A673 (cell line): Measurements from ENCODE around the gene PAX7. TPM values are rescaled to one million over a fixed set of nuclear protein-coding genes. Genes with fewer than 3 reads are reported as not detected.

Source experiments
- BruUV-seq: library from RNA; stranded (reverse); fragments of 400-500 nt; replicated peaks from 2 replicates; lab custom pipeline; 2021; lab: Mats Ljungman, UMichigan
- CTCF ChIA-PET: fragments of 300-600 bp; sonication (Branson Sonifier 250); formaldehyde crosslinking; loops from one replicate; lab custom pipeline; 2022; ENCODE audit warnings: antibody characterized with exemption; lab: Charles Lee
- POLR2A ChIA-PET: fragments of 300-600 bp; sonication (Branson Sonifier 250); formaldehyde crosslinking; loops from one replicate; lab custom pipeline; 2022; ENCODE audit warnings: antibody characterized with exemption; ENCODE audit not compliant: low non-redundant PET; lab: Charles Lee
- DNase-seq: peaks from one replicate; pipeline ENCODE4 v3.0.0-alpha.2; 2015; ENCODE audit warnings: low spot score
- H3K27ac ChIP-seq: fragments of 200-600 bp; sonication (generic); 2 replicates; pipeline ENCODE4 v1.5.1; 2016; ENCODE audit warnings: mixed run types, low read depth, mild to moderate bottlenecking, mixed read lengths, antibody characterized with exemption, low read length; ENCODE audit not compliant: poor library complexity, severe bottlenecking
- H3K27me3 ChIP-seq: fragments of 200-600 bp; sonication (generic); replicated peaks from 2 replicates; pipeline ENCODE4 v1.6.1; 2017; ENCODE audit warnings: mixed run types, low read depth, mild to moderate bottlenecking, mixed read lengths, antibody characterized with exemption, low read length; ENCODE audit not compliant: insufficient read depth, poor library complexity
- H3K36me3 ChIP-seq: fragments of 200-600 bp; sonication (generic); 2 replicates; pipeline ENCODE4 v1.6.1; 2016; ENCODE audit warnings: mixed run types, mild to moderate bottlenecking, mixed read lengths, antibody characterized with exemption, low read length; ENCODE audit not compliant: insufficient read depth, poor library complexity, severe bottlenecking
- H3K4me1 ChIP-seq: fragments of 200-600 bp; sonication (generic); 2 replicates; pipeline ENCODE4 v1.6.1; 2017; ENCODE audit warnings: mixed run types, mild to moderate bottlenecking, mixed read lengths, antibody characterized with exemption, low read length; ENCODE audit not compliant: insufficient read depth, poor library complexity, severe bottlenecking
- H3K4me3 ChIP-seq: fragments of 200-600 bp; sonication (generic); 2 replicates; pipeline ENCODE4 v1.5.1; 2016; ENCODE audit warnings: low read depth, mixed run types, mild to moderate bottlenecking, mixed read lengths, low read length; ENCODE audit not compliant: poor library complexity, severe bottlenecking
- H3K9me3 ChIP-seq: fragments of 200-600 bp; sonication (generic); 2 replicates; pipeline ENCODE4 v1.6.1; 2016; ENCODE audit warnings: mixed run types, low read depth, mild to moderate bottlenecking, mixed read lengths, antibody characterized with exemption, low read length; ENCODE audit not compliant: poor library complexity, severe bottlenecking
- CTCF ChIP-seq: fragments of 300-800, 200-600 bp; sonication (generic); conservative IDR thresholded peaks from 2 replicates; pipeline ENCODE4 v1.5.1; 2017; ENCODE audit warnings: low read depth, mild to moderate bottlenecking, antibody characterized with exemption, low read length, moderate library complexity, mixed read lengths
- EZH2 ChIP-seq: fragments of 200-600 bp; sonication (generic); IDR thresholded peaks from 2 replicates; pipeline ENCODE4 v1.6.1; 2017; ENCODE audit warnings: borderline replicate concordance, low read depth, mild to moderate bottlenecking, mixed read lengths, antibody characterized with exemption, low read length; ENCODE audit not compliant: poor library complexity, severe bottlenecking
- intact Hi-C: fragments of 100-400 bp; cut with micrococcal nuclease; formaldehyde crosslinking; loops from one replicate; pipeline ENCODE4 v1.10.0; 2022; ENCODE audit not compliant: unreplicated experiment
- total RNA-seq: library from RNA; stranded (reverse); gene quantifications from 2 replicates; pipeline ENCODE4 v1.2.3, GENCODE V29; 2021

The PAX7 gene
- total RNA-seq, 1 experiment from 2014 or later = 36.5 TPM

GRCh38 chr1:18730321-18730720, 99.7 kb downstream of the PAX7 start:
- H3K4me3 ChIP-seq = no peak overlapping the region
- no peaks in the 10 kb centered on the region for H3K27me3 ChIP-seq
- ChIA-PET CTCF (no interaction called here), POLR2A (no interaction called here)
- H3K4me1 ChIP-seq = no peaks in the 10 kb centered on the region
- H3K36me3 ChIP-seq = peaks cover 7% of the 10 kb centered on the region
- TF ChIP-seq CTCF (no peak), EZH2 (no peak)
- BruUV-seq = no TSS peak
- no peak for DNase-seq
- intact Hi-C loops = no loop called here
- H3K27ac ChIP-seq = no peak overlapping the region
- no peaks in the 10 kb centered on the region for H3K9me3 ChIP-seq

DNA sequence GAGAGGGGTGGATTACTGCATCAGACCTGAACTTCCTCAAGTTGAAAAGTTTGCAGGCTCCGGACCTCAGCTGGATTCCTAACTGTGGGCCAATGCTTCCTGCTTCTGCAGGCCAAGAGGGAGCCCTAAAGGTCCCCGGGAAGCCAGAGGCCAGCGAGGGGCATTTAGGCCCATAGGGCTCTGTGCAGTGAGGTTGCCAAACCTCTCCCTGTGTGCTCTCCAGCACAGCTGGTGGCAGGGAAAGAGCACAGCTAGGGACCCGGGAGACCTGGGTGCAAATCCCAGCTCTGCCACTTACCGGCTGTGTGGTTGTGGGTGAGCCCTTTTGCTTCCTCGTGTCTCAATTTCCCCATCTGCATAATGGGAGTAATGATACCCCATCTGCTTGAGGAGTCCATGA, 100.5 kb downstream of the PAX7 start:
- TF ChIP-seq CTCF = no peak
- no peak for TF ChIP-seq EZH2
- H3K4me3 ChIP-seq = no peak overlapping the region
- BruUV-seq = no TSS peak
- H3K9me3 ChIP-seq = no peaks in the 10 kb centered on the region
- POLR2A ChIA-PET = no interaction called here
- H3K4me1 ChIP-seq = no peaks in the 10 kb centered on the region
- no peak overlapping the region for H3K27ac ChIP-seq
- H3K36me3 ChIP-seq = peaks cover 7% of the 10 kb centered on the region
- no peak for DNase-seq
- CTCF ChIA-PET = no interaction called here
- H3K27me3 ChIP-seq = no peaks in the 10 kb centered on the region
- intact Hi-C loops = no loop called here

GRCh38 chr1:18731591-18732235, 101.1 kb downstream of the PAX7 start:
- CTCF ChIA-PET = no interaction called here
- intact Hi-C loops = no loop called here

More at GRCh38 chr1:18731591-18732235, 101.1 kb downstream of the PAX7 start:
- Histone ChIP-seq H3K4me1 (no peaks in the 10 kb centered on the region), H3K27me3 (no peaks in the 10 kb centered on the region), H3K27ac (no peak overlapping the region), H3K9me3 (no peaks in the 10 kb centered on the region), H3K4me3 (no peak overlapping the region), H3K36me3 (peaks cover 7% of the 10 kb centered on the region)
- no peak for TF ChIP-seq EZH2
- no peak for TF ChIP-seq CTCF
- POLR2A ChIA-PET = no interaction called here
- no TSS peak for BruUV-seq
- DNase-seq = no peak
